HepG2 (cell line): Measurements from ENCODE around the gene USP5. TPM values are rescaled to one million over a fixed set of nuclear protein-coding genes. Genes with fewer than 3 reads are reported as not detected.

Experiments
- RAD51 ChIP-seq: fragments of 450-650 bp; IDR thresholded peaks from 2 replicates; pipeline ENCODE4 v1.6.1; 2016; ENCODE audit warnings: borderline replicate concordance
- ZFP82 ChIP-seq: sonication (generic); formaldehyde crosslinking; IDR thresholded peaks from 2 replicates; pipeline ENCODE4 v1.5.1; 2020; ENCODE audit warnings: mild to moderate bottlenecking, missing genetic modification reagents, borderline replicate concordance
- ZNF44 ChIP-seq: sonication (generic); formaldehyde crosslinking; IDR thresholded peaks from 2 replicates; pipeline ENCODE4 v1.5.1; 2020; ENCODE audit warnings: mild to moderate bottlenecking, missing genetic modification reagents
- ZNF569 ChIP-seq: sonication (generic); formaldehyde crosslinking; IDR thresholded peaks from 2 replicates; pipeline ENCODE4 v1.5.0; 2020; ENCODE audit warnings: mild to moderate bottlenecking, missing genetic modification reagents, moderate library complexity, borderline replicate concordance
- ZNF713 ChIP-seq: sonication (generic); formaldehyde crosslinking; IDR thresholded peaks from 2 replicates; pipeline ENCODE4 v1.4.0; 2020; ENCODE audit warnings: mild to moderate bottlenecking, missing genetic modification reagents
- polyA plus RNA-seq, 8 experiments: library from polyadenylated mRNA; depleted of rRNA in 3 of 8; stranded (reverse) in 7 of 8; unstranded in 1 of 8; fragments of >200 nt; fragmentation: Illumina TruSeq in 4 of 8; extraction: Trizol in 4 of 8; gene quantifications; 2 replicates each; pipeline versions ENCODE4 v1.2.1 to v1.2.3, GENCODE V29; 2011 to 2016; ENCODE audit warnings: low read depth in 4 of 8, missing spikeins in 1 of 8, mixed read lengths in 1 of 8; ENCODE audit not compliant: insufficient read depth in 1 of 8
- total RNA-seq, 5 experiments: library from RNA; depleted of rRNA; stranded (reverse); fragments of >200 nt; fragmentation: Illumina TruSeq; extraction: Trizol; gene quantifications; 2 replicates each; pipeline ENCODE4 v1.2.3, GENCODE V29; 2016; ENCODE audit warnings: low read depth in 1 of 5
- TF ChIP-seq, protein P1 (sequence below): IDR thresholded peaks from 2 replicates; pipeline ENCODE4 v1.6.1; 2016; ENCODE audit warnings: missing biosample characterization, missing genetic modification reagents, low read depth
- TF ChIP-seq, protein P2 (sequence below): sonication (generic); formaldehyde crosslinking; IDR thresholded peaks from 2 replicates; pipeline ENCODE4 v1.4.0; 2020; ENCODE audit warnings: mild to moderate bottlenecking, missing genetic modification reagents
- TF ChIP-seq, protein P3 (sequence below): sonication (generic); formaldehyde crosslinking; IDR thresholded peaks from 2 replicates; pipeline ENCODE4 v1.8.1; 2023; ENCODE audit warnings: missing genetic modification reagents, mild to moderate bottlenecking, borderline replicate concordance
- TF ChIP-seq, protein P4 (sequence below): sonication (generic); formaldehyde crosslinking; IDR thresholded peaks from 2 replicates; pipeline ENCODE4 v1.4.0; 2020; ENCODE audit warnings: missing genetic modification reagents
- TF ChIP-seq, protein P5 (sequence below): sonication (generic); formaldehyde crosslinking; IDR thresholded peaks from one replicate; pipeline ENCODE4 v1.5.1; 2020; ENCODE audit warnings: mild to moderate bottlenecking, missing genetic modification reagents; ENCODE audit errors: not compliant biosample characterization
- TF ChIP-seq, protein P6 (sequence below): sonication (generic); formaldehyde crosslinking; IDR thresholded peaks from 2 replicates; pipeline ENCODE4 v1.5.1; 2020; ENCODE audit warnings: mild to moderate bottlenecking, missing genetic modification reagents, moderate library complexity

Gene USP5
- total and polyA plus RNA-seq, 2 of the 13 experiments (the other 11 are each of a cell fraction or from before 2014, with no cell fraction given): 39.6 to 56.0 TPM

DNA sequence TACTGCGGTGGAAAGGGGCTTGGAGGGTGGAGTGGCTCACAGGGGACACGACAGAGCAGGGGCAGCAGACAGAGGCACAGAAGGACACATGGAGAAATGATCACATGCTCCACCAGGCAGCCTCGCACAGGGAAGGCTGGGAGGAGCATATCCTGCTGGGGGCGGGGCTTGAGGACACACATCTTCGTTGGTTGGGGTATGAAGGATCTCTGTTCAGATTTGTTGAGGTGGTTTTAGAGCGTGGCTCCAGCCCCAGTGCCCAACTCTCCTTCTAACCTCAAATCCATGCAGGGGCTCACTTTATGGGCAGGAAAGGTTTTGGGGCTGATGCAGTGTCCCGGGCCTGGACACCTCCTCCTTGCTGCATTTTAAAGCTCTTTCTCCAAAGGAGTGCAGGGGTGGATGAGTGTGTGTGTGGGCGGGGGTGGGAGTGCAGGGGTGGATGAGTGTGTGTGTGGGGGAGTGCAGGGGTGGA, 24.5 kb upstream of the USP5 start (continued):
- TF ChIP-seq, protein P1, sequence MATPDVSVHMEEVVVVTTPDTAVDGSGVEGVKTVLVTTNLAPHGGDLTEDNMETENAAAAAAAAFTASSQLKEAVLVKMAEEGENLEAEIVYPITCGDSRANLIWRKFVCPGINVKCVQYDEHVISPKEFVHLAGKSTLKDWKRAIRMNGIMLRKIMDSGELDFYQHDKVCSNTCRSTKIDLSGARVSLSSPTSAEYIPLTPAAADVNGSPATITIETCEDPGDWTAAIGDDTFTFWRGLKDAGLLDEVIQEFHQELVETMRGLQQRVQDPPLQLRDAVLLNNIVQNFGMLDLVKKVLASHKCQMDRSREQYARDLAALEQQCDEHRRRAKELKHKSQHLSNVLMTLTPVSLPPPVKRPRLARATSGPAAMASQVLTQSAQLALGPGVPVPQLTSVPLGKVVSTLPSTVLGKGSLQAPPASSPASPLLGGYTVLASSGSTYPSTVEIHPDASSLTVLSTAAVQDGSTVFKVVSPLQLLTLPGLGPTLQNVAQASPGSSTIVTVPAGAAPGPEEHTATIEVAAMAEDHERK (CRISPR knock-in tag): no peak
- TF ChIP-seq, protein P2, sequence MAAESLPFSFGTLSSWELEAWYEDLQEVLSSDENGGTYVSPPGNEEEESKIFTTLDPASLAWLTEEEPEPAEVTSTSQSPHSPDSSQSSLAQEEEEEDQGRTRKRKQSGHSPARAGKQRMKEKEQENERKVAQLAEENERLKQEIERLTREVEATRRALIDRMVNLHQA: no peak
- TF ChIP-seq RAD51 (no peak), ZFP82 (no peak), ZNF713 (CRISPR knock-in tag) (no peak), ZNF569 (CRISPR knock-in tag) (no peak), ZNF44 (no peak)
- TF ChIP-seq, protein P3, sequence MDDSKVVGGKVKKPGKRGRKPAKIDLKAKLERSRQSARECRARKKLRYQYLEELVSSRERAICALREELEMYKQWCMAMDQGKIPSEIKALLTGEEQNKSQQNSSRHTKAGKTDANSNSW (CRISPR knock-in tag): no peak
- TF ChIP-seq, protein P4, sequence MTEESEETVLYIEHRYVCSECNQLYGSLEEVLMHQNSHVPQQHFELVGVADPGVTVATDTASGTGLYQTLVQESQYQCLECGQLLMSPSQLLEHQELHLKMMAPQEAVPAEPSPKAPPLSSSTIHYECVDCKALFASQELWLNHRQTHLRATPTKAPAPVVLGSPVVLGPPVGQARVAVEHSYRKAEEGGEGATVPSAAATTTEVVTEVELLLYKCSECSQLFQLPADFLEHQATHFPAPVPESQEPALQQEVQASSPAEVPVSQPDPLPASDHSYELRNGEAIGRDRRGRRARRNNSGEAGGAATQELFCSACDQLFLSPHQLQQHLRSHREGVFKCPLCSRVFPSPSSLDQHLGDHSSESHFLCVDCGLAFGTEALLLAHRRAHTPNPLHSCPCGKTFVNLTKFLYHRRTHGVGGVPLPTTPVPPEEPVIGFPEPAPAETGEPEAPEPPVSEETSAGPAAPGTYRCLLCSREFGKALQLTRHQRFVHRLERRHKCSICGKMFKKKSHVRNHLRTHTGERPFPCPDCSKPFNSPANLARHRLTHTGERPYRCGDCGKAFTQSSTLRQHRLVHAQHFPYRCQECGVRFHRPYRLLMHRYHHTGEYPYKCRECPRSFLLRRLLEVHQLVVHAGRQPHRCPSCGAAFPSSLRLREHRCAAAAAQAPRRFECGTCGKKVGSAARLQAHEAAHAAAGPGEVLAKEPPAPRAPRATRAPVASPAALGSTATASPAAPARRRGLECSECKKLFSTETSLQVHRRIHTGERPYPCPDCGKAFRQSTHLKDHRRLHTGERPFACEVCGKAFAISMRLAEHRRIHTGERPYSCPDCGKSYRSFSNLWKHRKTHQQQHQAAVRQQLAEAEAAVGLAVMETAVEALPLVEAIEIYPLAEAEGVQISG (CRISPR knock-in tag): 0 out of 2 replicates have a peak, but pooled peaks have one; percentile 19
- TF ChIP-seq, protein P5, sequence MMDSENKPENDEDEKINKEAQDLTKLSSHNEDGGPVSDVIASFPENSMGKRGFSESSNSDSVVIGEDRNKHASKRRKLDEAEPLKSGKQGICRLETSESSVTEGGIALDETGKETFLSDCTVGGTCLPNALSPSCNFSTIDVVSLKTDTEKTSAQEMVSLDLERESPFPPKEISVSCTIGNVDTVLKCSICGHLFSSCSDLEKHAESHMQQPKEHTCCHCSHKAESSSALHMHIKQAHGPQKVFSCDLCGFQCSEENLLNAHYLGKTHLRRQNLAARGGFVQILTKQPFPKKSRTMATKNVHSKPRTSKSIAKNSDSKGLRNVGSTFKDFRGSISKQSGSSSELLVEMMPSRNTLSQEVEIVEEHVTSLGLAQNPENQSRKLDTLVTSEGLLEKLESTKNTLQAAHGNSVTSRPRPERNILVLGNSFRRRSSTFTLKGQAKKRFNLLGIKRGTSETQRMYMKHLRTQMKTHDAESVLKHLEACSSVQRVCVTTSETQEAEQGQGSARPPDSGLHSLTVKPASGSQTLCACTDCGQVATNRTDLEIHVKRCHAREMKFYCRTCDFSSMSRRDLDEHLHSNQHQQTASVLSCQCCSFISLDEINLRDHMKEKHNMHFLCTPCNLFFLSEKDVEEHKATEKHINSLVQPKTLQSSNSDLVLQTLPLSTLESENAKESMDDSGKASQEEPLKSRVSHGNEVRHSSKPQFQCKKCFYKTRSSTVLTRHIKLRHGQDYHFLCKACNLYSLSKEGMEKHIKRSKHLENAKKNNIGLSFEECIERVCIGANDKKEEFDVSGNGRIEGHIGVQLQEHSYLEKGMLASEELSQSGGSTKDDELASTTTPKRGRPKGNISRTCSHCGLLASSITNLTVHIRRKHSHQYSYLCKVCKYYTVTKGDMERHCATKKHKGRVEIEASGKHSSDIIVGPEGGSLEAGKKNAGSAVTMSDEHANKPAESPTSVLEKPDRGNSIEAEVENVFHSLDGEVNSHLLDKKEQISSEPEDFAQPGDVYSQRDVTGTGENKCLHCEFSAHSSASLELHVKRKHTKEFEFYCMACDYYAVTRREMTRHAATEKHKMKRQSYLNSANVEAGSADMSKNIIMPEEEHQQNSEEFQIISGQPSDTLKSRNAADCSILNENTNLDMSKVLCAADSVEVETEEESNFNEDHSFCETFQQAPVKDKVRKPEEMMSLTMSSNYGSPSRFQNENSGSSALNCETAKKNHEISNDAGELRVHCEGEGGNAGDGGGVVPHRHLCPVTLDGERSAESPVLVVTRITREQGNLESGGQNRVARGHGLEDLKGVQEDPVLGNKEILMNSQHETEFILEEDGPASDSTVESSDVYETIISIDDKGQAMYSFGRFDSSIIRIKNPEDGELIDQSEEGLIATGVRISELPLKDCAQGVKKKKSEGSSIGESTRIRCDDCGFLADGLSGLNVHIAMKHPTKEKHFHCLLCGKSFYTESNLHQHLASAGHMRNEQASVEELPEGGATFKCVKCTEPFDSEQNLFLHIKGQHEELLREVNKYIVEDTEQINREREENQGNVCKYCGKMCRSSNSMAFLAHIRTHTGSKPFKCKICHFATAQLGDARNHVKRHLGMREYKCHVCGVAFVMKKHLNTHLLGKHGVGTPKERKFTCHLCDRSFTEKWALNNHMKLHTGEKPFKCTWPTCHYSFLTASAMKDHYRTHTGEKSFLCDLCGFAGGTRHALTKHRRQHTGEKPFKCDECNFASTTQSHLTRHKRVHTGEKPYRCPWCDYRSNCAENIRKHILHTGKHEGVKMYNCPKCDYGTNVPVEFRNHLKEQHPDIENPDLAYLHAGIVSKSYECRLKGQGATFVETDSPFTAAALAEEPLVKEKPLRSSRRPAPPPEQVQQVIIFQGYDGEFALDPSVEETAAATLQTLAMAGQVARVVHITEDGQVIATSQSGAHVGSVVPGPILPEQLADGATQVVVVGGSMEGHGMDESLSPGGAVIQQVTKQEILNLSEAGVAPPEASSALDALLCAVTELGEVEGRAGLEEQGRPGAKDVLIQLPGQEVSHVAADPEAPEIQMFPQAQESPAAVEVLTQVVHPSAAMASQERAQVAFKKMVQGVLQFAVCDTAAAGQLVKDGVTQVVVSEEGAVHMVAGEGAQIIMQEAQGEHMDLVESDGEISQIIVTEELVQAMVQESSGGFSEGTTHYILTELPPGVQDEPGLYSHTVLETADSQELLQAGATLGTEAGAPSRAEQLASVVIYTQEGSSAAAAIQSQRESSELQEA (CRISPR knock-in tag): no peak
- TF ChIP-seq, protein P6, sequence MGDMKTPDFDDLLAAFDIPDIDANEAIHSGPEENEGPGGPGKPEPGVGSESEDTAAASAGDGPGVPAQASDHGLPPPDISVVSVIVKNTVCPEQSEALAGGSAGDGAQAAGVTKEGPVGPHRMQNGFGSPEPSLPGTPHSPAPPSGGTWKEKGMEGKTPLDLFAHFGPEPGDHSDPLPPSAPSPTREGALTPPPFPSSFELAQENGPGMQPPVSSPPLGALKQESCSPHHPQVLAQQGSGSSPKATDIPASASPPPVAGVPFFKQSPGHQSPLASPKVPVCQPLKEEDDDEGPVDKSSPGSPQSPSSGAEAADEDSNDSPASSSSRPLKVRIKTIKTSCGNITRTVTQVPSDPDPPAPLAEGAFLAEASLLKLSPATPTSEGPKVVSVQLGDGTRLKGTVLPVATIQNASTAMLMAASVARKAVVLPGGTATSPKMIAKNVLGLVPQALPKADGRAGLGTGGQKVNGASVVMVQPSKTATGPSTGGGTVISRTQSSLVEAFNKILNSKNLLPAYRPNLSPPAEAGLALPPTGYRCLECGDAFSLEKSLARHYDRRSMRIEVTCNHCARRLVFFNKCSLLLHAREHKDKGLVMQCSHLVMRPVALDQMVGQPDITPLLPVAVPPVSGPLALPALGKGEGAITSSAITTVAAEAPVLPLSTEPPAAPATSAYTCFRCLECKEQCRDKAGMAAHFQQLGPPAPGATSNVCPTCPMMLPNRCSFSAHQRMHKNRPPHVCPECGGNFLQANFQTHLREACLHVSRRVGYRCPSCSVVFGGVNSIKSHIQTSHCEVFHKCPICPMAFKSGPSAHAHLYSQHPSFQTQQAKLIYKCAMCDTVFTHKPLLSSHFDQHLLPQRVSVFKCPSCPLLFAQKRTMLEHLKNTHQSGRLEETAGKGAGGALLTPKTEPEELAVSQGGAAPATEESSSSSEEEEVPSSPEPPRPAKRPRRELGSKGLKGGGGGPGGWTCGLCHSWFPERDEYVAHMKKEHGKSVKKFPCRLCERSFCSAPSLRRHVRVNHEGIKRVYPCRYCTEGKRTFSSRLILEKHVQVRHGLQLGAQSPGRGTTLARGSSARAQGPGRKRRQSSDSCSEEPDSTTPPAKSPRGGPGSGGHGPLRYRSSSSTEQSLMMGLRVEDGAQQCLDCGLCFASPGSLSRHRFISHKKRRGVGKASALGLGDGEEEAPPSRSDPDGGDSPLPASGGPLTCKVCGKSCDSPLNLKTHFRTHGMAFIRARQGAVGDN: peak; percentile 68
